Lower leg skin (tissue), 3 donors: ENCODE measurements around the gene MUC6.

Source experiments
- CTCF ChIP-seq, 3 donors: fragments of 450-650 bp; IDR thresholded peaks; one replicate each; pipeline ENCODE4 v1.5.1; 2016; ENCODE audit warnings: antibody characterized with exemption in 3 of 3, mild to moderate bottlenecking in 3 of 3, moderate library complexity in 2 of 3
- POLR2A ChIP-seq, 2 donors: fragments of 450-650 bp; IDR thresholded peaks; one replicate each; pipeline ENCODE4 v1.6.1; 2016 to 2017; ENCODE audit warnings: antibody characterized with exemption in 2 of 2, mild to moderate bottlenecking in 1 of 2, moderate library complexity in 1 of 2

GRCh38 chr11:1015826-1016545 is 20.5 kb downstream of the MUC6 start:
- TF ChIP-seq CTCF (IDR thresholded peaks at IDR 0.05) (no peak), POLR2A (IDR thresholded peaks at IDR 0.05) (no peak)
